Thoracic aorta (tissue), 2 donors: ENCODE results near the gene TM4SF4. TPM values are rescaled to one million over a fixed set of nuclear protein-coding genes. Genes with fewer than 3 reads are reported as not detected.

Source experiments
- ATAC-seq: fragments of 150-250 bp; one replicate; pipeline ENCODE4 v1.8.0; 2017; ENCODE audit warnings: low read depth; ENCODE audit not compliant: insufficient number of reproducible peaks, low FRiP score
- DNase-seq: peaks from one replicate; pipeline ENCODE4 v3.0.0-alpha.2; 2020; ENCODE audit warnings: low spot score
- H3K27ac ChIP-seq, 2 donors: fragments of 200-600 bp; sonication (generic); 1 replicate in 1 of 2; 2 replicates in 1 of 2; pipeline ENCODE4 v1.5.1; 2016; ENCODE audit warnings: mild to moderate bottlenecking in 2 of 2, moderate library complexity in 2 of 2
- H3K27me3 ChIP-seq: fragments of 200-600 bp; sonication (generic); replicated peaks from 2 replicates; pipeline ENCODE4 v1.6.0; 2016; ENCODE audit warnings: mild to moderate bottlenecking; ENCODE audit not compliant: insufficient read depth
- H3K36me3 ChIP-seq: fragments of 200-600 bp; sonication (generic); one replicate; pipeline ENCODE4 v1.5.1; 2016
- H3K4me1 ChIP-seq, 2 donors: fragments of 200-600 bp; sonication (generic); 1 replicate in 1 of 2; 2 replicates in 1 of 2; pipeline versions ENCODE4 v1.5.1 to v1.6.0; 2016; ENCODE audit warnings: low read depth in 2 of 2, mild to moderate bottlenecking in 1 of 2; ENCODE audit not compliant: control insufficient read depth in 1 of 2
- H3K4me3 ChIP-seq: fragments of 200-600 bp; sonication (generic); 2 replicates; pipeline ENCODE4 v1.5.1; 2016; ENCODE audit warnings: mild to moderate bottlenecking
- H3K9me3 ChIP-seq: fragments of 200-600 bp; sonication (generic); 2 replicates; pipeline ENCODE4 v1.5.1; 2016
- total RNA-seq, 2 donors: library from RNA; depleted of rRNA; stranded (reverse); fragments of >200 nt; gene quantifications; one replicate each; pipeline versions ENCODE4 v1.1.0 to v1.2.3, GENCODE V29; 2016
- TF ChIP-seq, protein P1 (sequence below): fragments of 200-600 bp; sonication (generic); IDR thresholded peaks from one replicate; pipeline ENCODE4 v1.5.1; 2019; ENCODE audit warnings: antibody characterized with exemption

The TM4SF4 gene
- total RNA-seq, 2 donors from 2014 or later, result not detected

DNA sequence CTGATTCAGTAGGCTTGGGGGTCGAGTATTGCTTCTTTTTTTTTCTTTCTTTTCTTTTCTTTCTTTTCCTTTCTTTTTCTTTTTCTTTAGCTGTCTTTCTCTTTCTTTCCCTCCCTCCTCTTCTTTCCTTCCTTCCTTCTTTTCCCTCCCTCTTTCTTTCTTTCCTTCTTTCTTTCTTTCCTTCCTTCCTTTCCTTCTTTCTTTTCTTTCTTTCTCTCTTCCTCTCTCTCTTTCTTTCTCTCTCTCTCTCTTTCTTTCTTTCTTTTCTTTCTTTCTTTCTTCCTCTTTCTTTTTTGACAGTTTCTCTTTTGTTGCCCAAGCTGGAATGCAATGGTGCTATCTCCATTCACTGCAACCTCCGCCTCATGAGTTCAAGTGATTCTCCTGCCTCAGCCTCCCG, 36.0 kb downstream of the TM4SF4 start:
- no peak overlapping the region for H3K27ac ChIP-seq
- ATAC-seq, result no peak
- H3K9me3 ChIP-seq, result no peaks in the 10 kb centered on the region
- H3K36me3 ChIP-seq, result no peaks in the 10 kb centered on the region
- TF ChIP-seq, protein P1, sequence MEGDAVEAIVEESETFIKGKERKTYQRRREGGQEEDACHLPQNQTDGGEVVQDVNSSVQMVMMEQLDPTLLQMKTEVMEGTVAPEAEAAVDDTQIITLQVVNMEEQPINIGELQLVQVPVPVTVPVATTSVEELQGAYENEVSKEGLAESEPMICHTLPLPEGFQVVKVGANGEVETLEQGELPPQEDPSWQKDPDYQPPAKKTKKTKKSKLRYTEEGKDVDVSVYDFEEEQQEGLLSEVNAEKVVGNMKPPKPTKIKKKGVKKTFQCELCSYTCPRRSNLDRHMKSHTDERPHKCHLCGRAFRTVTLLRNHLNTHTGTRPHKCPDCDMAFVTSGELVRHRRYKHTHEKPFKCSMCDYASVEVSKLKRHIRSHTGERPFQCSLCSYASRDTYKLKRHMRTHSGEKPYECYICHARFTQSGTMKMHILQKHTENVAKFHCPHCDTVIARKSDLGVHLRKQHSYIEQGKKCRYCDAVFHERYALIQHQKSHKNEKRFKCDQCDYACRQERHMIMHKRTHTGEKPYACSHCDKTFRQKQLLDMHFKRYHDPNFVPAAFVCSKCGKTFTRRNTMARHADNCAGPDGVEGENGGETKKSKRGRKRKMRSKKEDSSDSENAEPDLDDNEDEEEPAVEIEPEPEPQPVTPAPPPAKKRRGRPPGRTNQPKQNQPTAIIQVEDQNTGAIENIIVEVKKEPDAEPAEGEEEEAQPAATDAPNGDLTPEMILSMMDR, result no peak
- no peak overlapping the region for H3K4me3 ChIP-seq
- H3K27me3 ChIP-seq, result no peaks in the 10 kb centered on the region
- no peak for DNase-seq
- H3K4me1 ChIP-seq, result peaks cover 21 to 42% of the 10 kb centered on the region in 2 donors

DNA sequence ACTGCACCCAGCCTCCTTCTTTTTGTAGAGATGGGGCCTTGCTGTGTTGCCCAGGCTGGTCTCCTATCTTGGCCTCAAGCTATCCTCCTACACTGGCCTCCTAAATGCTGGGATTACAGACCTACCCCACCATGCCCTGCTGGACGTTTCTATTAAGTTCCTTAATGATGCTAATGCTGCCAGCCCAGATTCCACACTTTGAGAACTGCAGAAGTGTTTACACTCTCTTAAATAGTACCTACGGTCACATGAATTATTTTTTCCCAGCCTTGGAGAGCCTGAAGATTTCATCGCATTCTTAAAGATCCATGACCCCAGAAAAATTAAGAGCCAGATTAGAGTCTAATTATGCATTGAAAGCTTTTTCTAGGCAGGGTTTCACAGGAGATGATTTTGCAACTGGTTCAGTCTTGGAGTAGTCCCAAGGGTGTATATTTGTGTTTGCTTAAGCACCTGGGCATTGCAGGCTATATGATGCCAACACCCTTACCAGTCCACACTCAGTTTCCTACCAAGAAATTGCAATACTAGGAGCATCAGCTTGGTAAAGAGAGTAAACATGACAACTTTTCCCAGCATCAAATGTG, 36.6 kb downstream of the TM4SF4 start:
- DNase-seq (no peak), ATAC-seq (no peak)
- TF ChIP-seq, protein P1, result no peak
- Histone ChIP-seq H3K4me3 (no peak overlapping the region), H3K27me3 (no peaks in the 10 kb centered on the region), H3K9me3 (no peaks in the 10 kb centered on the region), H3K27ac (no peak overlapping the region), H3K4me1 (peaks cover 20 to 41% of the 10 kb centered on the region in 2 donors), H3K36me3 (no peaks in the 10 kb centered on the region)

DNA sequence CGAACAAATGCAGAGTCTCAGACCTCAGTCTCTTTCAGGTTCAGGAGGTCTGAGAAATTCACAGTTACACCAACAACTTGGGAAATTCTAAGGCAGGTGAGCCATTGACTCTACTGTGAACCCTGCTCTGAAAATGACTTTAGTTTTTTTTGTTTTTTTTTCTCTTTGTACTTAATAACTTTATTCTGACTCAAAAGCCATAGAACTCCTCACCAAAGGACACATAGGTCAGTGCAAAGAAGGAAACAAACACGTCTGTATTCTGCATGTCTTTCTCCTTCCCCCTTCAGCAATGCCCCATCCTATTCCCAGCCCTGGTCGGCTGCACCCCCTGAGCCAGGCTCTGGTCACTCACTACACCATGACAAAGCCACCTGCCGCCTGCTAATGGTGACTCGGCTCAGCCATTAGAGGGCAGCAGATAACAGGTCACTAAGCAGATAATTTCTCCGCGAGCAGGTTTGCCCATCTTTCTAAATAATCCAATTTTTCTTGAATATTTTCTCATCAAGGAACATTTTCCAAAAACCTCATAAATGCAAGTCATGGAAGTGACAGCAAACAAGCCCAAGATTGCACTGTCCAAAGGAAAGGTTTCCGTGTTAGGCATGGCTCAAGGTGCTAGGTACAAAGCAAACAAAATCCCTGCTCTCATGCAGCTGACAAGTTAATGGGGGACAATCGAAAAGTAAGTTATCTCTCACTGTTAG, 37.7 kb downstream of the TM4SF4 start:
- TF ChIP-seq, protein P1, result peak; percentile 71
- Histone ChIP-seq H3K27ac (no peak overlapping the region), H3K4me1 (peaks cover 10 to 30% of the 10 kb centered on the region in 2 donors), H3K27me3 (no peaks in the 10 kb centered on the region), H3K4me3 (peak overlapping the region; percentile 15), H3K9me3 (no peaks in the 10 kb centered on the region), H3K36me3 (no peaks in the 10 kb centered on the region)
- no peak for DNase-seq
- ATAC-seq, result no peak

DNA sequence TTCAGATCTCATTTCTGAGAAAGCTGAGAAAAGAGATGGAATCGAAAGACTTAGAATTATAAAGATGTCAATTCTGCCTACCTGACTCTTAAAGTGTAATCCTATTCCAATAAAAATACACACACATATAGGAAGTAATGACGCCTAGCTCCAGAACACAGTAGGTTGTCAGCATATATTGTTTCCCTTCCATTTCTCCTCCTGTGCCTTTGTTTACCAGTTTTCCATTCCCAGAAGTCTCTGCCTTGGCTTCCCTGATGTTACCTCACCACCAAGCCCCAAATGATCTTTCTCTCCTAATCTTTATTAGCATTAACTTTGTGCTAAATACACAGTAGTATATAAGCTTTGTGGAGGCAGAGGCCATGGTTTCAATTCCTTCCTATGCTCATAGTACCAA, 40.0 kb downstream of the TM4SF4 start:
- H3K9me3 ChIP-seq, result no peaks in the 10 kb centered on the region
- TF ChIP-seq, protein P1, result no peak
- DNase-seq (no peak), ATAC-seq (no peak)
- no peak overlapping the region for H3K27ac ChIP-seq
- no peak overlapping the region for H3K4me3 ChIP-seq
- no peaks in the 10 kb centered on the region for H3K36me3 ChIP-seq
- peaks cover 0 to 10% of the 10 kb centered on the region in 2 donors for H3K4me1 ChIP-seq
- no peaks in the 10 kb centered on the region for H3K27me3 ChIP-seq

DNA sequence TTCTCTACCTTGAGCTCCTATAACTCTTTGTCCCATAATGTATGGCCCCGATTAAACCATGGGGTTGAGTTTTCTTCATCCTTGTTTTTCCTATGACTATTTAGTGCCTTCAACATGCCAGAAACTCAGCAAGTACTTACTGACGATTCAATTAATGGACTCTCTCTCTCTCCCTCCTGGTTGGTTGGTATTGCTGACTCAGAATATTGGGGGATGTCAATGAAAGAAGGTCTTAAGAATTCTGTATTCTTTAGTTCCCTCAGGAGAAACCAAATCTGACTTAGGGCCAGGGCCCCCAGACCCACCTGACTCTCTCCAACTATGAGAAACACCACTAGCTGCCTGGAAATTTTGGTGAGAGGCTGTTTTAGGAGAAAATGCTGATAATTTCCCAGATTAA, 40.8 kb downstream of the TM4SF4 start:
- H3K27ac ChIP-seq, result no peak overlapping the region
- H3K9me3 ChIP-seq, result no peaks in the 10 kb centered on the region
- no peak overlapping the region for H3K4me3 ChIP-seq
- TF ChIP-seq, protein P1, result no peak
- ATAC-seq (no peak), DNase-seq (no peak)
- no peaks in the 10 kb centered on the region for H3K27me3 ChIP-seq
- no peaks in the 10 kb centered on the region for H3K36me3 ChIP-seq
- peaks cover 0 to 9% of the 10 kb centered on the region in 2 donors for H3K4me1 ChIP-seq
